GM18505 (cell line): ENCODE data around the gene RIPOR2.
A peak's percentile ranks its signal among the peaks of the same experiment; 100 is the strongest.
"Not testable (repeated sequence)": the region's sequence is repeated elsewhere in the genome, so short reads cannot be mapped to it uniquely, and the experiment has no call there.

Experiments used
- ATAC-seq: cut with Tn5 transposase; IDR thresholded peaks from one replicate; pipeline ENCODE4 v1.9.1; 2021; ENCODE audit not compliant: unreplicated experiment
- POLR2A ChIP-seq: IDR thresholded peaks from 4 replicates; pipeline ENCODE4 v1.6.1; 2011; ENCODE audit warnings: borderline replicate concordance; ENCODE audit not compliant: insufficient read depth, insufficient read length; ENCODE audit errors: extremely low read depth

RIPOR2 gene

GRCh38 chr6:24899136-24899996 is 36.4 kb downstream of the RIPOR2 start:
- no peak for ATAC-seq
- TF ChIP-seq POLR2A = no peak

- no peak for ATAC-seq
- no peak for TF ChIP-seq POLR2A
Measured at GRCh38 chr6:24898676-24899075, 37.1 kb downstream of the RIPOR2 start.

- no peak for ATAC-seq
- no peak for TF ChIP-seq POLR2A
Measured at GRCh38 chr6:24897186-24897585, 38.6 kb downstream of the RIPOR2 start.

GRCh38 chr6:24893342-24893850 is 42.4 kb downstream of the RIPOR2 start:
- ATAC-seq = no peak
- no peak for TF ChIP-seq POLR2A

GRCh38 chr6:24891004-24891403 is 44.8 kb downstream of the RIPOR2 start:
- no peak for TF ChIP-seq POLR2A
- no peak for ATAC-seq

- TF ChIP-seq POLR2A = no peak
- ATAC-seq = no peak
Measured at GRCh38 chr6:24890471-24890870, 45.3 kb downstream of the RIPOR2 start.

GRCh38 chr6:24888715-24889370 is 46.9 kb downstream of the RIPOR2 start:
- no peak for TF ChIP-seq POLR2A
- no peak for ATAC-seq

- no peak for ATAC-seq
- TF ChIP-seq POLR2A = no peak
Measured at GRCh38 chr6:24887545-24888140, 48.1 kb downstream of the RIPOR2 start.

- ATAC-seq = peak; percentile 67
Measured at GRCh38 chr6:24883618-24884017, 52.1 kb downstream of the RIPOR2 start.

GRCh38 chr6:24882835-24883555 is 52.8 kb downstream of the RIPOR2 start:
- no peak for TF ChIP-seq POLR2A
- ATAC-seq = no peak

More at GRCh38 chr6:24883618-24884017, 52.1 kb downstream of the RIPOR2 start:
- no peak for TF ChIP-seq POLR2A

GRCh38 chr6:24882295-24882694 is 53.5 kb downstream of the RIPOR2 start:
- ATAC-seq = no peak

GRCh38 chr6:24881376-24881775 is 54.4 kb downstream of the RIPOR2 start:
- no peak for TF ChIP-seq POLR2A
- ATAC-seq = no peak

More at GRCh38 chr6:24882295-24882694, 53.5 kb downstream of the RIPOR2 start:
- TF ChIP-seq POLR2A = no peak

- ATAC-seq = no peak
- TF ChIP-seq POLR2A = no peak
Measured at GRCh38 chr6:24880451-24880850, 55.3 kb downstream of the RIPOR2 start.

GRCh38 chr6:24879351-24879750 is 56.4 kb downstream of the RIPOR2 start:
- no peak for TF ChIP-seq POLR2A
- no peak for ATAC-seq

GRCh38 chr6:24877747-24878146 is 58.0 kb downstream of the RIPOR2 start:
- ATAC-seq = not testable (repeated sequence)
